HL-60 (cell line): ENCODE results near the gene SLC15A2.

Source experiments
- DNase-seq, 2 experiments: peaks; one replicate each; pipeline ENCODE4 v3.0.0-alpha.2; 2010 to 2020; ENCODE audit warnings: low read depth in 1 of 2, low spot score in 1 of 2
- H3K27ac ChIP-seq: fragments of 250-450 bp; sonication (Bioruptor Pico); replicated peaks from 2 replicates; pipeline ENCODE4 v1.5.1; 2020; ENCODE audit warnings: mild to moderate bottlenecking, moderate library complexity
- H3K27me3 ChIP-seq: fragments of 250-450 bp; sonication (Bioruptor Pico); 2 replicates; pipeline ENCODE4 v1.5.1; 2021; ENCODE audit warnings: mild to moderate bottlenecking, moderate library complexity; ENCODE audit not compliant: insufficient read depth, poor library complexity, severe bottlenecking
- H3K4me3 ChIP-seq: replicated peaks from 2 replicates; pipeline ENCODE4 v1.5.1; 2011; ENCODE audit warnings: mild to moderate bottlenecking, control low read depth, low read length; ENCODE audit not compliant: insufficient read depth
- GABPA ChIP-seq: IDR thresholded peaks from 2 replicates; pipeline ENCODE4 v1.6.1; 2012; ENCODE audit warnings: low read depth
- POLR2AphosphoS5 ChIP-seq: IDR thresholded peaks from 2 replicates; pipeline ENCODE4 v1.6.1; 2012; ENCODE audit warnings: low read depth
- REST ChIP-seq: IDR thresholded peaks from 2 replicates; pipeline ENCODE4 v1.6.1; 2012; ENCODE audit warnings: low read depth; ENCODE audit not compliant: insufficient replicate concordance
- SPI1 ChIP-seq: IDR thresholded peaks from 2 replicates; pipeline ENCODE4 v1.6.1; 2012; ENCODE audit warnings: low read depth, mild to moderate bottlenecking, borderline replicate concordance
- TF ChIP-seq, protein P1 (sequence below): IDR thresholded peaks from one replicate; pipeline ENCODE4 v1.5.1; 2011; ENCODE audit warnings: low read length, control low read depth, inconsistent platforms; ENCODE audit not compliant: insufficient read depth

The SLC15A2 gene

GRCh38 chr3:121970047-121970446 is 75.8 kb downstream of the SLC15A2 start:
- TF ChIP-seq SPI1 = no peak
- no peak for TF ChIP-seq REST
- TF ChIP-seq, protein P1, sequence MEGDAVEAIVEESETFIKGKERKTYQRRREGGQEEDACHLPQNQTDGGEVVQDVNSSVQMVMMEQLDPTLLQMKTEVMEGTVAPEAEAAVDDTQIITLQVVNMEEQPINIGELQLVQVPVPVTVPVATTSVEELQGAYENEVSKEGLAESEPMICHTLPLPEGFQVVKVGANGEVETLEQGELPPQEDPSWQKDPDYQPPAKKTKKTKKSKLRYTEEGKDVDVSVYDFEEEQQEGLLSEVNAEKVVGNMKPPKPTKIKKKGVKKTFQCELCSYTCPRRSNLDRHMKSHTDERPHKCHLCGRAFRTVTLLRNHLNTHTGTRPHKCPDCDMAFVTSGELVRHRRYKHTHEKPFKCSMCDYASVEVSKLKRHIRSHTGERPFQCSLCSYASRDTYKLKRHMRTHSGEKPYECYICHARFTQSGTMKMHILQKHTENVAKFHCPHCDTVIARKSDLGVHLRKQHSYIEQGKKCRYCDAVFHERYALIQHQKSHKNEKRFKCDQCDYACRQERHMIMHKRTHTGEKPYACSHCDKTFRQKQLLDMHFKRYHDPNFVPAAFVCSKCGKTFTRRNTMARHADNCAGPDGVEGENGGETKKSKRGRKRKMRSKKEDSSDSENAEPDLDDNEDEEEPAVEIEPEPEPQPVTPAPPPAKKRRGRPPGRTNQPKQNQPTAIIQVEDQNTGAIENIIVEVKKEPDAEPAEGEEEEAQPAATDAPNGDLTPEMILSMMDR = no peak
- TF ChIP-seq GABPA = no peak
- TF ChIP-seq POLR2AphosphoS5 = no peak
- no peak overlapping the region for H3K4me3 ChIP-seq
- H3K27me3 ChIP-seq = no peaks in the 10 kb centered on the region
- DNase-seq = no peak
- no peak overlapping the region for H3K27ac ChIP-seq

DNA sequence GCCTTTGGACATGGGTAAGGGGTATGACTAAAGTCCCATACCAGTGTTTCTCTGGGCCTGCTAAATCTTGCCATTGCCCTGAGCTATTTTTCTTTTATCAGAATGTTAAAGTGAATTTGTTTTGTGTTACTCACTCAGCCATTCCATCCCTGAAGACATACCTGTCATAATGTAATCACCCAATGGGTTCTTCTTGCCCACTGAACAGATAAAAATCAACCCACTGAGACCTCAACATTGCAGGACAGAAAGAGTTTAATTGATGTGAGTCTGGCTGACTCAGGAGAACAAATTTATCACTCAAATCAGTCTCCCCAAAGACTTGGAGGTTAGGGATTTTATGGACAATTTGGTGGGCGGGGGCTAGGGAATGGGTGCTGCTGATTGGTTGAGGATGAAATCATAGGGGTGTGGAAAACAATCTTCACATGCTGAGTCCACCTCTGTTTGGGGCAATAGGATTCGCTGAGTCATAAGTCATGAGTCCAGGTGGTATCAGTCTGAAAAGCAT is 80.5 kb downstream of the SLC15A2 start:
- H3K4me3 ChIP-seq = no peak overlapping the region
- no peak for TF ChIP-seq POLR2AphosphoS5
- TF ChIP-seq GABPA = no peak
- TF ChIP-seq, protein P1 = no peak
- TF ChIP-seq REST = no peak
- TF ChIP-seq SPI1 = no peak
- no peak overlapping the region for H3K27ac ChIP-seq
- DNase-seq = no peak
- H3K27me3 ChIP-seq = no peaks in the 10 kb centered on the region

- no peak overlapping the region for H3K27ac ChIP-seq
Observed at GRCh38 chr3:121975702-121976302, 81.6 kb downstream of the SLC15A2 start.

More at GRCh38 chr3:121975702-121976302, 81.6 kb downstream of the SLC15A2 start:
- TF ChIP-seq SPI1 (no peak), GABPA (no peak), REST (no peak), POLR2AphosphoS5 (no peak)
- TF ChIP-seq, protein P1 = no peak
- no peak for DNase-seq
- no peaks in the 10 kb centered on the region for H3K27me3 ChIP-seq
- no peak overlapping the region for H3K4me3 ChIP-seq
